CD14-positive monocyte (primary cell): ENCODE data around the gene GAMT. TPM values are rescaled to one million over a fixed set of nuclear protein-coding genes. Genes with fewer than 3 reads are reported as not detected.

Experiments
- DNase-seq, 3 donors: peaks; one replicate each; pipeline ENCODE4 v3.0.0-alpha.2; 2011 to 2022
- H2AFZ ChIP-seq: 2 replicates; pipeline ENCODE4 v1.6.0; 2012; ENCODE audit warnings: mild to moderate bottlenecking, low read depth, low read length, inconsistent platforms; ENCODE audit not compliant: insufficient read depth, poor library complexity, severe bottlenecking
- H3K27ac ChIP-seq, 2 donors: 1 replicate in 1 of 2; 2 replicates in 1 of 2; pipeline ENCODE4 v1.5.1; 2012 to 2013; ENCODE audit warnings: low read length in 2 of 2, control low read depth in 1 of 2, inconsistent platforms in 1 of 2, low read depth in 1 of 2, mild to moderate bottlenecking in 1 of 2
- H3K27me3 ChIP-seq, 2 donors: one replicate each; pipeline versions ENCODE4 v1.6.0 to v1.6.1; 2011 to 2013; ENCODE audit warnings: low read length in 2 of 2; ENCODE audit not compliant: control insufficient read depth in 2 of 2, insufficient read depth in 2 of 2
- H3K36me3 ChIP-seq, 2 donors: replicated peaks in 1 of 2; 1 replicate in 1 of 2; 2 replicates in 1 of 2; pipeline versions ENCODE4 v1.5.1 to v1.6.1; 2012 to 2013; ENCODE audit warnings: low read length in 2 of 2, control low read depth in 1 of 2, inconsistent platforms in 1 of 2, mild to moderate bottlenecking in 1 of 2; ENCODE audit not compliant: insufficient read depth in 2 of 2, control insufficient read depth in 1 of 2
- H3K4me1 ChIP-seq, 2 donors: 1 replicate in 1 of 2; 2 replicates in 1 of 2; pipeline versions ENCODE4 v1.5.1 to v1.6.1; 2012 to 2013; ENCODE audit warnings: low read length in 2 of 2, control low read depth in 1 of 2, inconsistent platforms in 1 of 2, mild to moderate bottlenecking in 1 of 2, moderate library complexity in 1 of 2; ENCODE audit not compliant: insufficient read depth in 2 of 2, control insufficient read depth in 1 of 2
- H3K4me2 ChIP-seq: replicated peaks from 2 replicates; pipeline ENCODE3; 2012; ENCODE audit warnings: low read length, moderate library complexity, mild to moderate bottlenecking; ENCODE audit not compliant: poor library complexity, severe bottlenecking; ENCODE audit errors: extremely low read depth
- H3K4me3 ChIP-seq, 3 experiments: fragments of 200-600 bp in 1 of 3; sonication (generic) in 1 of 3; replicated peaks in 1 of 3; 1 replicate in 2 of 3; 2 replicates in 1 of 3; pipeline ENCODE4 v1.5.1; 2011 to 2013; ENCODE audit warnings: low read length in 3 of 3, mild to moderate bottlenecking in 3 of 3, control low read depth in 2 of 3, low read depth in 2 of 3, inconsistent platforms in 1 of 3, moderate library complexity in 1 of 3
- H3K79me2 ChIP-seq: 2 replicates; pipeline ENCODE4 v1.6.0; 2012; ENCODE audit warnings: mild to moderate bottlenecking, control low read depth, inconsistent platforms, low read length, moderate library complexity; ENCODE audit not compliant: insufficient read depth
- H3K9ac ChIP-seq: 2 replicates; pipeline ENCODE4 v1.6.0; 2017; ENCODE audit warnings: low read length, mild to moderate bottlenecking; ENCODE audit not compliant: insufficient read depth, poor library complexity, severe bottlenecking
- H3K9me3 ChIP-seq, 2 donors: replicated peaks in 1 of 2; 1 replicate in 1 of 2; 2 replicates in 1 of 2; pipeline versions ENCODE4 v1.5.1 to v1.6.1; 2012 to 2013; ENCODE audit warnings: low read length in 2 of 2, control low read depth in 1 of 2; ENCODE audit not compliant: control insufficient read depth in 1 of 2, insufficient read depth in 1 of 2
- H4K20me1 ChIP-seq: 2 replicates; pipeline ENCODE4 v1.6.0; 2012; ENCODE audit warnings: mild to moderate bottlenecking, low read length, control low read depth, moderate library complexity; ENCODE audit not compliant: insufficient read depth
- H3K27ac Mint-ChIP-seq, 7 donors: one replicate each; pipeline ENCODE4 v1.8.0; 2020; ENCODE audit warnings: mild to moderate bottlenecking in 7 of 7, mixed read lengths in 7 of 7, moderate library complexity in 6 of 7, inconsistent platforms in 2 of 7
- H3K27me3 Mint-ChIP-seq, 3 donors: one replicate each; pipeline ENCODE4 v1.8.0; 2021 to 2022; ENCODE audit warnings: low read depth in 3 of 3, mild to moderate bottlenecking in 3 of 3, mixed read lengths in 3 of 3, moderate library complexity in 3 of 3, inconsistent platforms in 1 of 3
- H3K36me3 Mint-ChIP-seq, 2 donors: one replicate each; pipeline ENCODE4 v1.8.0; 2020; ENCODE audit warnings: mixed read lengths in 2 of 2, inconsistent platforms in 1 of 2, mild to moderate bottlenecking in 1 of 2
- H3K4me1 Mint-ChIP-seq: one replicate; pipeline ENCODE4 v1.8.0; 2020; ENCODE audit warnings: mild to moderate bottlenecking, mixed read lengths
- H3K4me3 Mint-ChIP-seq, 2 donors: one replicate each; pipeline ENCODE4 v1.8.0; 2020; ENCODE audit warnings: mild to moderate bottlenecking in 2 of 2, mixed read lengths in 2 of 2, moderate library complexity in 1 of 2
- H3K9me3 Mint-ChIP-seq, 7 donors: one replicate each; pipeline ENCODE4 v1.8.0; 2020 to 2022; ENCODE audit warnings: mixed read lengths in 7 of 7, mild to moderate bottlenecking in 6 of 7, moderate library complexity in 6 of 7, inconsistent platforms in 2 of 7
- CTCF ChIP-seq: fragments of 200-600 bp; IDR thresholded peaks from one replicate; pipeline ENCODE4 v1.8.0; 2022; ENCODE audit warnings: antibody characterized with exemption, mild to moderate bottlenecking
- WGBS: methylation state at CpG from one replicate; pipeline ENCODE4 v1.1.5; 2013; ENCODE audit warnings: missing lambda C conversion rate; ENCODE audit not compliant: insufficient coverage; 5-methylcytosine and 5-hydroxymethylcytosine counted together
- intact Hi-C, 2 donors: fragments of 100-400 bp; cut with micrococcal nuclease; formaldehyde crosslinking; loops; one replicate each; pipeline versions ENCODE4 v1.15.0 to v1.15.1; 2023
- polyA plus RNA-seq, 3 donors: library from polyadenylated mRNA; depleted of rRNA in 1 of 3; unstranded in 2 of 3; stranded (reverse) in 1 of 3; fragments of 300-500 nt in 2 of 3; fragments of >200 nt in 1 of 3; fragmentation: Illumina TruSeq in 2 of 3; gene quantifications; 1 replicate in 2 of 3; 2 replicates in 1 of 3; pipeline ENCODE4 v1.2.3, GENCODE V29; 2012 to 2021

Gene GAMT
- polyA plus RNA-seq, 3 donors = 0.95 to 1.3 (median 0.96) TPM

DNA sequence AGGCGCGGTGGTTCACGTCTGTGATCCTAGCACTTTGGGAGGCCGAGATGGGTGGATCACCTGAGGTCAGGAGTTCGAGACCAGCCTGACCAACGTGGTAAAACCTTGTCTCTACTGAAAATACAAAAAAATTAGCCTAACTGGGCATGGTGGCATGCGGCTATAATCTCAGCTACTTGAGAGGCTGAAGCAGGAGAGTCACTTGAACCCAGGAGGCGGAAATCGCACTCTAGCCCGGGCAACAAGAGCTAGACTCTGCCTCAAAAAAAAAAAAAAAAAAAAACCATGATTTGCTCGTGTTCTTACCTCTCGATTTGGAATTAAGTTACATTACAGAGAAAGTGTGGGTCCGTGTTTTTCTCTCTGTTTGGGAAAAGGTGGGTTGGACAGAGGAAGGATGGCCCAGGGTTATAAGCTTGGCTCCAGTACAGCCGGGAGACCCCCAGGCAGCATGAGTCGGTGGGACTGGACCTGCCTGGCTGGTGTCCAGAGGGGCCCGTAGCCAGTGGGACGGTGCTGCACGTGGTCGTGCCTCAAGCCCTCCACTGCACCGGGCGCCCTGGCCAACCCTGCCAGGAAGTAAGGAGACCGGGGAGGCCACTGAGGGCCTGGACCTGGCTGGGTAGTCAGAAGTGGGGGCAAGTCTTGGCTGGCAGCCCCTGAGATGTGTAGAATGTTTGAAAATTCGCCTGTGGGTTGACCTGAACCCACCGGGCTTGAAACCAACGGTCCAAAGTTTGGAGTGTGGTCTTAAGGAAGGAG lies 40.5 kb upstream of the GAMT start:
- peaks cover 33 to 35% of the 10 kb centered on the region in 2 donors for H3K36me3 Mint-ChIP-seq
- Histone ChIP-seq H3K79me2 (peaks cover 28% of the 10 kb centered on the region), H3K4me3 (no peak overlapping the region), H4K20me1 (peaks cover 72% of the 10 kb centered on the region), H3K9ac (no peak overlapping the region), H3K4me2 (no peak overlapping the region), H3K4me1 (peaks cover 27 to 51% of the 10 kb centered on the region in 2 donors), H2AFZ (no peak overlapping the region), H3K36me3 (peaks cover 27 to 35% of the 10 kb centered on the region in 2 donors), H3K27me3 (peaks cover 7 to 21% of the 10 kb centered on the region in 2 donors), H3K27ac (no peak overlapping the region), H3K9me3 (no peaks in the 10 kb centered on the region)
- peaks cover 31% of the 10 kb centered on the region for H3K4me1 Mint-ChIP-seq
- intact Hi-C loops = loop anchor here (5.0 to 10.0 kb wide), 2 partner anchors 35 to 73 kb away; partner anchors contain the start of genes ADAMTSL5 (in 1 of the 2) and C19orf25 (in 1 of the 2)
- H3K4me3 Mint-ChIP-seq = no peak overlapping the region
- H3K9me3 Mint-ChIP-seq = peaks cover 0 to 3% (median 2%) of the 10 kb centered on the region in 7 donors
- WGBS = 92% methylated on average over 18 of the region's 25 CpGs
- no peak for DNase-seq
- no peak for TF ChIP-seq CTCF
- peak overlapping the region in 1 of 7 donors; percentile 66 for H3K27ac Mint-ChIP-seq
- H3K27me3 Mint-ChIP-seq = peaks cover 14 to 31% (median 14%) of the 10 kb centered on the region in 3 donors

- H3K4me3 ChIP-seq = no peak overlapping the region
- Mint-ChIP-seq H3K36me3 (peaks cover 33 to 35% of the 10 kb centered on the region in 2 donors), H3K4me3 (no peak overlapping the region), H3K27ac (no peak overlapping the region), H3K4me1 (peaks cover 31% of the 10 kb centered on the region), H3K27me3 (peaks cover 11 to 23% (median 11%) of the 10 kb centered on the region in 3 donors), H3K9me3 (peaks cover 0 to 2% (median 0%) of the 10 kb centered on the region in 7 donors)
- intact Hi-C loops = loop anchor here (5.0 to 10.0 kb wide), 2 partner anchors 36 to 74 kb away; partner anchors contain the start of genes ADAMTSL5 (in 1 of the 2) and C19orf25 (in 1 of the 2)
- peaks cover 4 to 15% of the 10 kb centered on the region in 2 donors for H3K27me3 ChIP-seq
- H2AFZ ChIP-seq = no peak overlapping the region
- no peak for TF ChIP-seq CTCF
- peaks cover 28% of the 10 kb centered on the region for H3K79me2 ChIP-seq
- peak overlapping the region; percentile 1 for H3K9ac ChIP-seq
- no peak overlapping the region for H3K27ac ChIP-seq
- 93% methylated on average over 9 of the region's 9 CpGs for WGBS
- no peaks in the 10 kb centered on the region for H3K9me3 ChIP-seq
- DNase-seq = no peak
- H3K4me1 ChIP-seq = peaks cover 24 to 43% of the 10 kb centered on the region in 2 donors
- peaks cover 67% of the 10 kb centered on the region for H4K20me1 ChIP-seq
- no peak overlapping the region for H3K4me2 ChIP-seq
- peaks cover 27 to 35% of the 10 kb centered on the region in 2 donors for H3K36me3 ChIP-seq
Measured at GRCh38 chr19:1441022-1441426, 39.7 kb upstream of the GAMT start.
